Muscle of leg (tissue), 11 donors: Measurements from ENCODE around the gene ABLIM2. TPM values are rescaled to one million over a fixed set of nuclear protein-coding genes. Genes with fewer than 3 reads are reported as not detected.
A peak's percentile ranks its signal among the peaks of the same experiment; 100 is the strongest.

Experiments
- DNase-seq: peaks from one replicate; pipeline ENCODE4 v3.0.0; 2013
- H3K27ac ChIP-seq: one replicate; pipeline ENCODE4 v1.5.1; 2013; ENCODE audit warnings: mild to moderate bottlenecking, low read length, control low read depth
- H3K27me3 ChIP-seq: one replicate; pipeline ENCODE4 v1.6.1; 2013; ENCODE audit warnings: low read length; ENCODE audit not compliant: control insufficient read depth, insufficient read depth
- H3K36me3 ChIP-seq: one replicate; pipeline ENCODE4 v1.6.1; 2013; ENCODE audit warnings: low read length; ENCODE audit not compliant: control insufficient read depth, insufficient read depth
- H3K4me1 ChIP-seq: one replicate; pipeline ENCODE4 v1.6.1; 2013; ENCODE audit warnings: low read length; ENCODE audit not compliant: control insufficient read depth, insufficient read depth
- H3K4me3 ChIP-seq: one replicate; pipeline ENCODE4 v1.5.1; 2013; ENCODE audit warnings: low read length, control low read depth
- H3K9me3 ChIP-seq: replicated peaks from 2 replicates; pipeline ENCODE4 v1.6.1; 2013; ENCODE audit warnings: low read depth, low read length; ENCODE audit not compliant: control insufficient read depth
- WGBS: methylation state at CpG from one replicate; pipeline ENCODE4 v1.1.5; 2013; ENCODE audit warnings: missing lambda C conversion rate; ENCODE audit not compliant: insufficient coverage; 5-methylcytosine and 5-hydroxymethylcytosine counted together
- polyA plus RNA-seq, 8 donors: library from polyadenylated mRNA; unstranded; fragments of 120-200 nt; gene quantifications; one replicate each; pipeline versions ENCODE4 v1.2.1 to v1.2.3, GENCODE V29; 2013; ENCODE audit warnings: inconsistent platforms in 1 of 8, low replicate concordance in 1 of 8; ENCODE audit not compliant: insufficient read length in 8 of 8, insufficient read depth in 1 of 8
- total RNA-seq: library from RNA; stranded (reverse); fragments of 120-200 nt; gene quantifications from one replicate; pipeline ENCODE4 v1.2.4, GENCODE V29; 2013

ABLIM2 gene
- total and polyA plus RNA-seq, 9 donors = 3.1 to 10.5 (median 5.7) TPM

DNA sequence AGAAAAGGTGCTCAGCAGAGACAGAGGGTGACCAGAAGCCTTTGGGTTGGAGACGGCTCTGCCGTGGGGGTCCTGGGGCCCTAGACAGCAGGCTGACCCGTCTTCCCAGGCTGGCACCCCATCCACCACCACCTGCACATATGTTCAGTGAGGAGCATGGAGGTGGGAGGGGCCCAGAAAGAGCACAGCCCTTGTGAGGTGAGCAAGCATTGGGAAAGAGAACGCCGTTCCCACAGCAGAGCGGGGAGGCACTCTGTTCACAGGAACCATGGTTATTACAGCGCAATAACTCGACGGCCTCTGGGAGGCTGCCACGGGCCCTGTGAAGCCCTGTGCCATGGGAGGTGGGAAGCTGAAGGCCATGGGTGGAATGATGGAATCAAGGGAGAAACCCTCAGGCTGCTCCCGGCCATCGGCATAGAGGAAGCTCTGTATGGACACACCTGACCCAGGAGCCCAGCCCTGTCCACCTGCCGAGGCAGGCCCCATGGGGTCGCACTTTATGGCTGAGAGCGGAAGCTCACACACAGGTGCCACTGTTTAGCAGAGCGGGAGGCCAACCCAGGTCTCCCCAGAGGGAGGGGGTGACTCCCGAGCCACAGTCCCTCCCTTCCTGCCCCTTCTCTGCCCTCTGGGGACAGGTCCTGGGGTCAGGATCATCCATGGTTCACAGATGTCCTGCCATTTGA, 125.4 kb downstream of the ABLIM2 start:
- peaks cover 5% of the 10 kb centered on the region for H3K27me3 ChIP-seq
- no peak for DNase-seq
- H3K9me3 ChIP-seq = no peaks in the 10 kb centered on the region
- H3K4me3 ChIP-seq = no peak overlapping the region
- H3K36me3 ChIP-seq = no peaks in the 10 kb centered on the region
- H3K4me1 ChIP-seq = peaks cover 9% of the 10 kb centered on the region
- H3K27ac ChIP-seq = no peak overlapping the region
- WGBS = 69% methylated on average over 14 of the region's 17 CpGs

- Histone ChIP-seq H3K9me3 (no peaks in the 10 kb centered on the region), H3K36me3 (no peaks in the 10 kb centered on the region), H3K27me3 (no peaks in the 10 kb centered on the region), H3K4me3 (no peak overlapping the region), H3K27ac (no peak overlapping the region), H3K4me1 (peaks cover 9% of the 10 kb centered on the region)
- no peak for DNase-seq
- 91% methylated on average over 21 of the region's 23 CpGs for WGBS
Measured at GRCh38 chr4:8032381-8032780, 126.2 kb downstream of the ABLIM2 start.

DNA sequence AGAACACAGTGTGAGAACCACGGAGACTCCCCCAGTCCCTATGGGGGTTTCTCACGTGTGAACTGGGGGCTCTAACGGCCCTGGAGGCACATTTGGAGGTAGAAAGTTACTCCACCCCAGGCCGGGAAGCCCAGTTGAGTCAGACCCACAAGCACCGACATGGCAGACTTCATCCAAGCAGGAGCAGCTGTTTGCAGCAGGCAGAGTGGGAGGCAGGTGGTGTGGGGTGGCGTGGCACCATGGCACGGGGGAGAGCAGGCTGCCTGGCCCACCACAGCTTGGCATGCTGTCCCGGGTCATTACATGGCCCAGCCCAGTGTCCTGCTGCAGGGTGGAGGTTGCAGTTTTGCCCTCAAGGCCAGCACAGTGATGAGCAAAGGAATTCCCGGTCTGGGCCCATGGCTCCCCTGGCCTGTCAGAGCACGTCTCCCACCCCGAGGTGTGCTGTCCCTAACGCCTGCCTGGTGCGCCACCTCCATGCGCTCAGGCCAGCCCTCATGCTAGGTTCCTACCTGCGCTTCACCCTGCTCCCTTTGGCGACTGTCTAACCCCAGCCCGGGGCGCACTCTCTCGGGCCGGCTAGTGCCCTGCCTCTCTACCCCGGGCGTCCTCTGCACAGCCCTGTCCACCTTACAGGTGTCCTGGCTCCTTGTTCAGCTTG, 128.4 kb downstream of the ABLIM2 start:
- no peak overlapping the region for H3K4me3 ChIP-seq
- DNase-seq = no peak
- no peak overlapping the region for H3K27ac ChIP-seq
- H3K4me1 ChIP-seq = peaks cover 23% of the 10 kb centered on the region
- no peaks in the 10 kb centered on the region for H3K36me3 ChIP-seq
- H3K27me3 ChIP-seq = no peaks in the 10 kb centered on the region
- H3K9me3 ChIP-seq = no peaks in the 10 kb centered on the region
- 88% methylated on average over 21 of the region's 22 CpGs for WGBS

DNA sequence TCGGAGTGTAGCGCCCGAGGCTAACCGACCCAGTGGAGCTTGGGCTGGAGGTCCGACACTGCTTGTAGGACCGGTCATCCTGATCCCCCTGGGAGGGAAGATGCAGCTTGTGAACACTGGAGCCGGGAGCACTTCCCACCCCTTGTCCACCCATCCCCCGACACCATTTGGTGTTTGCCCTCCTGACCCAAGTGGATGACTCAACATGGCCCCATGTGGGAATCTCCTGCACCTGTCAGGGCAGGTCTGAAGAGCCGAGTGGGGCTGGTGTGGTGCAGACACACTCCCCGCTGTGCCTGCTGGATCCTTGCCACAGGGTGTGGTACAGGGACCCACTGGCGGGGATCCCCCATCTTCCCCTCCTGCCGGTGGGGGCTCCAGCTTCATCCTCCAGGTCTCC, 128.9 kb downstream of the ABLIM2 start:
- DNase-seq = peak; percentile 42
- no peaks in the 10 kb centered on the region for H3K9me3 ChIP-seq
- no peak overlapping the region for H3K27ac ChIP-seq
- no peak overlapping the region for H3K4me3 ChIP-seq
- WGBS = 61% methylated on average over 10 of the region's 12 CpGs
- H3K36me3 ChIP-seq = no peaks in the 10 kb centered on the region
- H3K4me1 ChIP-seq = peaks cover 21% of the 10 kb centered on the region
- H3K27me3 ChIP-seq = no peaks in the 10 kb centered on the region

DNA sequence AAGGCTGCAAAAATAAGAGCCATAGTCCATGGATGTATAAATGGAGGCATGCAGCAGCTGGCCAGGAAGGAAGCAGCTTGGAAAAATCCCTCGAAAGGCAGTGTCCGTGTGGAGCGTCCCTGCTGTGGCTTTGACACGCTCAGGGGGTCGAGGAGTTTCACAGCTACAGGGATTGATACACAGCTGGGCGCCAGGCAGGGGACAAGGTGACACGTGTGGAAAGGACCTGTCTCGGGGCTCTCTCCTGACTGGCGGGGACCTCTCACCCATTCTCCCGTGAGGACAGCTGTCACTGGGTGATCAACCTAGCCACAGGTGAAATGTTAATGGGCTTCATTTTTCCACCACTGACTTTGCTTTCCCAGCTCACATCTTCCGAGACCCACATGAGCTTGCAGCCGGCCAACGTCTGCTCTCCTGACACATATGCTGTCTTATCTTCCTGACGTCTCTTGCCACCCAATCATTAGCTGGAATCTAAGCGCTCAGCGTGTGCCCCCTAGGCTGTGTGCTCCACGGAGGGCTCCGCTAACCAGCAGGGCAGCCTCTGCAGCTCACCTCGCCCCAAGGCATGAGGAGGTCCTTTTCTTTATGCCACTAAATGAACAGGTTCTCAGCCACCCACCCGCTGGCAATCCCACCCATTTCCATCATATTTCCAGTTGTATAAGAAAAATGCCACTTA, 129.6 kb downstream of the ABLIM2 start:
- Histone ChIP-seq H3K27ac (no peak overlapping the region), H3K4me1 (peaks cover 21% of the 10 kb centered on the region), H3K27me3 (no peaks in the 10 kb centered on the region), H3K4me3 (no peak overlapping the region), H3K36me3 (no peaks in the 10 kb centered on the region), H3K9me3 (no peaks in the 10 kb centered on the region)
- no peak for DNase-seq
- 67% methylated on average over 18 of the region's 20 CpGs for WGBS

- peaks cover under 1% of the 10 kb centered on the region for H3K27me3 ChIP-seq
- DNase-seq = no peak
- 86% methylated on average over 2 of the region's 2 CpGs for WGBS
- H3K4me1 ChIP-seq = peaks cover 21% of the 10 kb centered on the region
- no peaks in the 10 kb centered on the region for H3K9me3 ChIP-seq
- no peaks in the 10 kb centered on the region for H3K36me3 ChIP-seq
- H3K27ac ChIP-seq = no peak overlapping the region
- H3K4me3 ChIP-seq = no peak overlapping the region
Measured at GRCh38 chr4:8028368-8028767, 130.2 kb downstream of the ABLIM2 start.

DNA sequence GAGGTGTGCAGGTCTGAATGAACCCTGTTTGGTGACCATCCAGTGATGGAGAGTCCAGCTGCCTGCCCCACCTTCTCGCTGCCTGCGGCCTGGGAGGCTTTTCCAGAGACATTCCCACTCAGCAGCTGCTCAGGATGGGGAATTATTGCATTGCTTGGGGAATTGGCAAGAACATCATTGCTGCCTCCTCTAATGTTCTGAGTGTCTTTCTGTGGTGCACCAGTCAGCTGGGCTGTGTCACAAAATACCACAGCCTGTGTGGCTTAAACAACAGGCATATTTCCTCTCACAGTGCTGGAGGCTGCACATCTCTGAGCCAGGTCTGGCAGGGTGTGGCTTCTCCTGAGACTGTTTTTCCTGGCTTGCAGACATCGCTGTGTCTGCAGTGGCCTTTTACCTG, 132.2 kb downstream of the ABLIM2 start:
- peaks cover 21% of the 10 kb centered on the region for H3K4me1 ChIP-seq
- no peaks in the 10 kb centered on the region for H3K36me3 ChIP-seq
- H3K4me3 ChIP-seq = no peak overlapping the region
- 14% methylated on average over 3 of the region's 3 CpGs for WGBS
- H3K27ac ChIP-seq = no peak overlapping the region
- H3K9me3 ChIP-seq = no peaks in the 10 kb centered on the region
- peak; percentile 67 for DNase-seq
- H3K27me3 ChIP-seq = peaks cover 3% of the 10 kb centered on the region

DNA sequence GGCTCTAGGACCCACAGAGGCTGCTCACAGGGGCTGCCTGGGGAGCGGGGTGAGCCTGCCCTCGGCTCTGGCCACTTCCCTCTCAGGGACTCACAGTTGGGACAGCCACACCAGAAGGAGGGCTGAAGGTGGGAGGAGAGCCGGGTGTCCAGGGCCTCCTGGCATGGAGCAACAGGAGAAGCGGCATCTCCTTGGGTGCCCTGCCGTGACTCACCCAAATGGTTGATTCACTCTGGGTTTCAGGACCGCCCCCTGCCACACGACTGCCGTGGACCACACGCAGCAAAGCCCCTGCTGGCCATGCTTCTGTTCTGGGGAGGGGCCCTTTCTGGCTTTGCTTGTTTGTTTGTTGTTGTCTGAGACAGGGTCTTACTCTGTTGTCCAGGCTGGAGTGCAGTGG, 132.9 kb downstream of the ABLIM2 start:
- Histone ChIP-seq H3K27ac (no peak overlapping the region), H3K4me1 (peaks cover 21% of the 10 kb centered on the region), H3K9me3 (no peaks in the 10 kb centered on the region), H3K4me3 (no peak overlapping the region), H3K36me3 (no peaks in the 10 kb centered on the region), H3K27me3 (peaks cover 3% of the 10 kb centered on the region)
- 87% methylated on average over 7 of the region's 9 CpGs for WGBS
- no peak for DNase-seq

DNA sequence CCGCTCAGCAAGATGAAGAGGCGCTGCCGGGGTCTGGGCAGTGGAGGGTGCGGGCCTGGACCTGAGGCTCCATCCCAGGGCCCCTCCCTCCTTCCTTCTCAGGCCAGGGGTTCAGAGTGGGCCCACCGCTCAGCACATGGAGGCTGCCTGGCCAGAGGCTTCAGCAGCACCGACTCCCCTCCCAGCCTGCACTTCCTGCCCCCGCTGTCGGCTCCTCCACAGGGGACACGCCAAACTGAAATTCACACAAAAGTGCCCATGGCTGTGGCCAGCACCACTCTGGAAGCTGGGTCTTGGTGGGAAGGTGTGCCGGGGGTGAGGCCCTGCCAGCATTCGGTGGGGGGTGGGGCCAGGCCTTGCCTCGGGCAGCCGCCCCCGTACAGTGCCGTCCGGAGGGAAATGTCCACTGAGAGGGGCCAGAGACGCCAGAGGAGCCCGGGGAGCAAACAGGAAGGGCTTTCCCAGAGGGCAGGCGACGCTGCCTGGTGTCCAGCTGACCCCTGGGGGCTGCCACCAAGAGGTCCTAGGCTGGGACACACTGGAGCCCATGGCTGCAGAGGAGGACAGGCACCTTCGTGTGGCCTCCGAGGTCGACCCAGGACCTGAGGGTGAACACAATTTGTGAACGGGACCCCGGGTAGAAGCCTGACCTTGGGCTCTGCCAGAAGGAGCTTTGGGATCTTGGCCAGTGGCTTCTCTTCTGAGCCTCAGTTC, 134.4 kb downstream of the ABLIM2 start:
- Histone ChIP-seq H3K27ac (no peak overlapping the region), H3K36me3 (no peaks in the 10 kb centered on the region), H3K9me3 (no peaks in the 10 kb centered on the region), H3K4me3 (no peak overlapping the region), H3K4me1 (peaks cover 15% of the 10 kb centered on the region), H3K27me3 (peaks cover 3% of the 10 kb centered on the region)
- no peak for DNase-seq
- WGBS = 62% methylated on average over 22 of the region's 25 CpGs

- Histone ChIP-seq H3K36me3 (no peaks in the 10 kb centered on the region), H3K27me3 (peaks cover 3% of the 10 kb centered on the region), H3K4me1 (peaks cover 15% of the 10 kb centered on the region), H3K4me3 (no peak overlapping the region), H3K27ac (no peak overlapping the region), H3K9me3 (no peaks in the 10 kb centered on the region)
- no peak for DNase-seq
- WGBS = 100% methylated on average over 3 of the region's 8 CpGs
Measured at GRCh38 chr4:8023696-8024033, 134.9 kb downstream of the ABLIM2 start.
